ENCODE results near the gene SUGCT.

SUGCT gene

GRCh38 chr7:40717242-40717641, 582.4 kb downstream of the SUGCT start (continued):
- 0 out of 2 replicates have a peak, but pooled peaks have one; percentile 14 for TF ChIP-seq HIC1 (tag by site-specific recombination; IDR thresholded peaks at IDR 0.05)
- 0 out of 2 replicates have a peak, but pooled peaks have one; percentile 32 for TF ChIP-seq ZEB2 (tag by site-specific recombination; IDR thresholded peaks at IDR 0.05)
- TF ChIP-seq SP2 (tag by site-specific recombination; IDR thresholded peaks at IDR 0.05) = peak; percentile 54
- no peak for TF ChIP-seq ZBTB20 (tag by site-specific recombination; IDR thresholded peaks at IDR 0.05)
- TF ChIP-seq GLI2 (tag by site-specific recombination; IDR thresholded peaks at IDR 0.05; ENCODE audit: borderline replicate concordance, low read depth) = no peak
- TF ChIP-seq ZBTB8A (tag by site-specific recombination; IDR thresholded peaks at IDR 0.05) = 0 out of 2 replicates have a peak, but pooled peaks have one; percentile 34
- TF ChIP-seq SCRT1 (tag by site-specific recombination; IDR thresholded peaks at IDR 0.05; ENCODE audit: borderline replicate concordance) = no peak
- no peak for TF ChIP-seq ZNF138 (tag by site-specific recombination; IDR thresholded peaks at IDR 0.05; ENCODE audit: borderline replicate concordance)
- TF ChIP-seq ZNF658 (tag by site-specific recombination; IDR thresholded peaks at IDR 0.05) = no peak
- no peak; the same call in 1 of the 2 replicates for TF ChIP-seq ZBTB48 (tag by site-specific recombination; IDR thresholded peaks at IDR 0.05)
- TF ChIP-seq WT1 (tag by site-specific recombination; IDR thresholded peaks at IDR 0.05) = no peak
- TF ChIP-seq ZNF707 (tag by site-specific recombination; IDR thresholded peaks at IDR 0.05) = no peak
- TF ChIP-seq, protein P1, sequence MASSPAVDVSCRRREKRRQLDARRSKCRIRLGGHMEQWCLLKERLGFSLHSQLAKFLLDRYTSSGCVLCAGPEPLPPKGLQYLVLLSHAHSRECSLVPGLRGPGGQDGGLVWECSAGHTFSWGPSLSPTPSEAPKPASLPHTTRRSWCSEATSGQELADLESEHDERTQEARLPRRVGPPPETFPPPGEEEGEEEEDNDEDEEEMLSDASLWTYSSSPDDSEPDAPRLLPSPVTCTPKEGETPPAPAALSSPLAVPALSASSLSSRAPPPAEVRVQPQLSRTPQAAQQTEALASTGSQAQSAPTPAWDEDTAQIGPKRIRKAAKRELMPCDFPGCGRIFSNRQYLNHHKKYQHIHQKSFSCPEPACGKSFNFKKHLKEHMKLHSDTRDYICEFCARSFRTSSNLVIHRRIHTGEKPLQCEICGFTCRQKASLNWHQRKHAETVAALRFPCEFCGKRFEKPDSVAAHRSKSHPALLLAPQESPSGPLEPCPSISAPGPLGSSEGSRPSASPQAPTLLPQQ (tag by site-specific recombination; IDR thresholded peaks at IDR 0.05) = peak; percentile 49; the same call in 1 of the 2 replicates
- 0 out of 2 replicates have a peak, but pooled peaks have one; percentile 20 for TF ChIP-seq IKZF3 (tag by site-specific recombination; IDR thresholded peaks at IDR 0.05)
- no peak for TF ChIP-seq YY2 (tag by site-specific recombination; IDR thresholded peaks at IDR 0.05)
- no peak for TF ChIP-seq ZNF654 (tag by site-specific recombination; IDR thresholded peaks at IDR 0.05; ENCODE audit: low read depth)
- no peak for TF ChIP-seq ZNF530 (tag by site-specific recombination; IDR thresholded peaks at IDR 0.05; ENCODE audit: low read depth)
- no peak for TF ChIP-seq ZNF626 (tag by site-specific recombination; IDR thresholded peaks at IDR 0.05)
- TF ChIP-seq ZNF426 (tag by site-specific recombination; IDR thresholded peaks at IDR 0.05) = no peak
- peak; percentile 43; the same call in 1 of the 2 replicates for TF ChIP-seq ZNF335 (tag by site-specific recombination; conservative IDR thresholded peaks at IDR 0.05)
- no peak for TF ChIP-seq BCL11B (tag by site-specific recombination; IDR thresholded peaks at IDR 0.05; ENCODE audit: low read depth)
- TF ChIP-seq ZNF561 (tag by site-specific recombination; IDR thresholded peaks at IDR 0.05; ENCODE audit: borderline replicate concordance) = peak; percentile 22; the same call in 1 of the 2 replicates
- TF ChIP-seq ZNF837 (tag by site-specific recombination; IDR thresholded peaks at IDR 0.05) = no peak
- 0 out of 2 replicates have a peak, but pooled peaks have one; percentile 26 for TF ChIP-seq SCRT2 (tag by site-specific recombination; IDR thresholded peaks at IDR 0.05)
- TF ChIP-seq ZNF211 (tag by site-specific recombination; IDR thresholded peaks at IDR 0.05; ENCODE audit: low read depth) = no peak
- peak; percentile 67 for TF ChIP-seq SP3 (tag by site-specific recombination; IDR thresholded peaks at IDR 0.05)
- TF ChIP-seq PRDM1 (tag by site-specific recombination; IDR thresholded peaks at IDR 0.05) = peak; percentile 83
- TF ChIP-seq ZNF2 (tag by site-specific recombination; IDR thresholded peaks at IDR 0.05) = no peak
- no peak for TF ChIP-seq ZBTB49 (tag by site-specific recombination; IDR thresholded peaks at IDR 0.05; ENCODE audit: low read depth)
- no peak for TF ChIP-seq ZNF791 (tag by site-specific recombination; IDR thresholded peaks at IDR 0.05)
- no peak for TF ChIP-seq ZNF121 (tag by site-specific recombination; IDR thresholded peaks at IDR 0.05)
- no peak for TF ChIP-seq ZSCAN23 (tag by site-specific recombination; IDR thresholded peaks at IDR 0.05)

Measured in HEK293 (cell line).